ENCODE results near the gene RXRG. TPM values are rescaled to one million over a fixed set of nuclear protein-coding genes. Genes with fewer than 3 reads are reported as not detected.

RXRG gene
- total RNA-seq, 1 experiment from 2014 or later = not detected

- Mint-ChIP-seq H3K36me3 (no peaks in the 10 kb centered on the region), H3K27ac (no peak overlapping the region), H3K9me3 (no peaks in the 10 kb centered on the region), H3K4me3 (no peak overlapping the region), H3K4me1 (peaks cover 12% of the 10 kb centered on the region), H3K27me3 (ENCODE audit: low read depth) (peaks cover 18% of the 10 kb centered on the region)
- POLR2A ChIA-PET = no interaction called here
- TF ChIP-seq NFYB (CRISPR knock-in tag; conservative IDR thresholded peaks at IDR 0.05; ENCODE audit: low read depth) (no peak), ZNF396 (CRISPR knock-in tag; IDR thresholded peaks at IDR 0.05; ENCODE audit: borderline replicate concordance) (no peak), NFATC4 (CRISPR knock-in tag; IDR thresholded peaks at IDR 0.05) (no peak), ZNF317 (CRISPR knock-in tag; IDR thresholded peaks at IDR 0.05; ENCODE audit: borderline replicate concordance, low read depth) (no peak), ATF2 (CRISPR knock-in tag; IDR thresholded peaks at IDR 0.05; ENCODE audit: borderline replicate concordance, low read depth) (no peak), CREB1 (CRISPR knock-in tag; IDR thresholded peaks at IDR 0.05) (no peak), GABPB1 (CRISPR knock-in tag; IDR thresholded peaks at IDR 0.05) (no peak), OVOL2 (CRISPR knock-in tag; IDR thresholded peaks at IDR 0.05; ENCODE audit: borderline replicate concordance) (no peak), ZSCAN18 (CRISPR knock-in tag; IDR thresholded peaks at IDR 0.05) (no peak), FOXP4 (CRISPR knock-in tag; IDR thresholded peaks at IDR 0.05) (no peak), MAX (CRISPR knock-in tag; IDR thresholded peaks at IDR 0.05) (no peak), JAZF1 (CRISPR knock-in tag; IDR thresholded peaks at IDR 0.05) (no peak), AR (CRISPR knock-in tag; IDR thresholded peaks at IDR 0.05) (no peak), PREB (CRISPR knock-in tag; IDR thresholded peaks at IDR 0.05; ENCODE audit: borderline replicate concordance) (no peak), ZNF281 (CRISPR knock-in tag; IDR thresholded peaks at IDR 0.05) (no peak), MXD4 (CRISPR knock-in tag; IDR thresholded peaks at IDR 0.05; ENCODE audit: borderline replicate concordance) (no peak), E2F5 (CRISPR knock-in tag; IDR thresholded peaks at IDR 0.05) (no peak)
- CTCF ChIA-PET = interaction anchor here (1.2 kb wide), 1 partner anchor 202 kb away, joined by 4 read pairs; no protein-coding TSS in a partner anchor
- DNase-seq (ENCODE audit: low spot score) (no peak), ATAC-seq (no peak)
Observed at GRCh38 chr1:165395901-165396300, 49.0 kb downstream of the RXRG start.

Data from WTC11 (cell line).